Panc1 (cell line): ENCODE measurements around the gene MYORG.

Source experiments
- CTCF ChIP-seq: fragments of 450-650 bp; IDR thresholded peaks from 2 replicates; pipeline ENCODE4 v1.5.1; 2017; ENCODE audit warnings: mild to moderate bottlenecking
- POLR2AphosphoS5 ChIP-seq: IDR thresholded peaks from 2 replicates; pipeline ENCODE4 v1.6.1; 2012; ENCODE audit warnings: mild to moderate bottlenecking, low read depth, low read length, moderate library complexity
- REST ChIP-seq, 2 experiments: IDR thresholded peaks; 2 replicates each; pipeline ENCODE4 v1.6.1; 2011 to 2012; ENCODE audit warnings: low read depth in 2 of 2, control low read depth in 1 of 2, low read length in 1 of 2, mild to moderate bottlenecking in 1 of 2, moderate library complexity in 1 of 2; ENCODE audit not compliant: insufficient read depth in 1 of 2
- TCF7L2 ChIP-seq: IDR thresholded peaks from 2 replicates; pipeline ENCODE4 v1.6.1; 2011; ENCODE audit warnings: mild to moderate bottlenecking, low read depth, low read length, inconsistent platforms

- TF ChIP-seq CTCF (no peak), POLR2AphosphoS5 (no peak), TCF7L2 (no peak), REST (IDR thresholded peaks at IDR 0.05; ENCODE audit: insufficient read depth in 1 of 2, low read depth in 2 of 2, low read length in 1 of 2) (no peak)
These were observed 677 bp upstream of the MYORG start for GRCh38 chr9:34377404-34377746.
